OCI-M2 (cell line): Measurements from ENCODE around the gene FBXO15.

Source experiments
- DNase-seq: peaks from one replicate; lab custom pipeline; 2025; ENCODE audit not compliant: unreplicated experiment; lab: John Stamatoyannopoulos, UW

The FBXO15 gene

GRCh38 chr18:74064510-74064909 lies 83.1 kb downstream of the FBXO15 start:
- DNase-seq = no peak

- no peak for DNase-seq
Measured at GRCh38 chr18:74063557-74063956, 84.1 kb downstream of the FBXO15 start.

GRCh38 chr18:74063023-74063422 lies 84.6 kb downstream of the FBXO15 start:
- DNase-seq = no peak

GRCh38 chr18:74062037-74062436 lies 85.6 kb downstream of the FBXO15 start:
- DNase-seq = no peak

- no peak for DNase-seq
Measured at GRCh38 chr18:74060579-74060978, 87.1 kb downstream of the FBXO15 start.

- DNase-seq = no peak
Measured at GRCh38 chr18:74050807-74051206, 96.8 kb downstream of the FBXO15 start.

GRCh38 chr18:74040459-74041332 lies 106.9 kb downstream of the FBXO15 start:
- DNase-seq = no peak

GRCh38 chr18:74040008-74040407 lies 107.6 kb downstream of the FBXO15 start:
- no peak for DNase-seq

- DNase-seq = no peak
Measured at GRCh38 chr18:74029161-74029560, 118.5 kb downstream of the FBXO15 start.
